Activated naive CD4-positive, alpha-beta T cell treated with anti-CD3 and anti-CD28 coated beads, Interleukin-2, amount 10 ng/mL, durations not matched to agents 7 days and 5 days (primary cell): ENCODE data around the gene DPY19L1.
"Not testable (repeated sequence)": the region's sequence is repeated elsewhere in the genome, so short reads cannot be mapped to it uniquely, and the experiment has no call there.

Experiments used
- CTCF ChIA-PET: fragments of 350-600 bp; sonication (Branson Sonifier 250); formaldehyde crosslinking; loops from one replicate; lab custom pipeline; 2021; ENCODE audit warnings: antibody characterized with exemption; lab: Charles Lee
- DNase-seq: peaks from one replicate; pipeline ENCODE4 v3.0.0-alpha.2; 2020
- H3K27ac Mint-ChIP-seq: one replicate; pipeline ENCODE4 v1.8.0; 2021; ENCODE audit warnings: mild to moderate bottlenecking, moderate library complexity, mixed read lengths
- H3K27me3 Mint-ChIP-seq: one replicate; pipeline ENCODE4 v1.8.0; 2021; ENCODE audit warnings: mild to moderate bottlenecking, mixed read lengths
- H3K36me3 Mint-ChIP-seq: one replicate; pipeline ENCODE4 v1.8.0; 2021; ENCODE audit warnings: mixed read lengths
- H3K4me1 Mint-ChIP-seq: one replicate; pipeline ENCODE4 v1.8.0; 2021; ENCODE audit warnings: mixed read lengths
- H3K4me3 Mint-ChIP-seq: one replicate; pipeline ENCODE4 v1.8.0; 2021; ENCODE audit warnings: mild to moderate bottlenecking, moderate library complexity, mixed read lengths
- H3K9me3 Mint-ChIP-seq: one replicate; pipeline ENCODE4 v1.8.0; 2021; ENCODE audit warnings: mixed read lengths

DPY19L1 gene

DNA sequence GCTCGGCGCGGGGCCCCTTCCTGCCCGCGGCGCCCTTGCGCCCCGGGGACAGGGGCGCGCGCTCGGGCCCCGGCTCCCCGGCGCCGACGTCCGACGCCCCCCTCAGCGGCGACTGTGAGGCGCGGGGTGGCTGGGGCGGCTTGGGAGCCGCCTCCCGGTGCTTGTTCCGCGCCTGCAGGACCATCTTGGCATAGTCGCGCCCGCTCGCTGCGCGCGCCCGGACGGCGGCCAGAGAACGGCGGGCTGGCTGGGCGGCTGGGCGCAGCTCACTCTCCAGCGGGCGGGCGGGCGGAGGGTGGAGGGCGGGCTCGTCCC is at the start of gene DPY19L1:
Gene DPY19L1 (minus strand): TSS at position 275 of the 315 bp plus-strand sequence. CDS start 91 bp downstream, at position 184.
- H3K9me3 Mint-ChIP-seq = no peaks in the 10 kb centered on the region
- H3K27ac Mint-ChIP-seq = peak within 1 kb of the TSS; percentile 86
- peaks cover 30% of the 10 kb centered on the region for H3K4me1 Mint-ChIP-seq
- no peak for DNase-seq
- peaks cover 12% of the 10 kb centered on the region for H3K27me3 Mint-ChIP-seq
- no peaks in the 10 kb centered on the region for H3K36me3 Mint-ChIP-seq
- peak within 1 kb of the TSS; percentile 90 for H3K4me3 Mint-ChIP-seq
- CTCF ChIA-PET = no interaction called here

GRCh38 chr7:35079517-35079916 is 42.2 kb upstream of the DPY19L1 start:
- H3K27ac Mint-ChIP-seq, CTCF ChIA-PET, DNase-seq, H3K4me1 Mint-ChIP-seq, H3K27me3 Mint-ChIP-seq, H3K9me3 Mint-ChIP-seq, H3K36me3 Mint-ChIP-seq, H3K4me3 Mint-ChIP-seq: not testable (repeated sequence)

DNA sequence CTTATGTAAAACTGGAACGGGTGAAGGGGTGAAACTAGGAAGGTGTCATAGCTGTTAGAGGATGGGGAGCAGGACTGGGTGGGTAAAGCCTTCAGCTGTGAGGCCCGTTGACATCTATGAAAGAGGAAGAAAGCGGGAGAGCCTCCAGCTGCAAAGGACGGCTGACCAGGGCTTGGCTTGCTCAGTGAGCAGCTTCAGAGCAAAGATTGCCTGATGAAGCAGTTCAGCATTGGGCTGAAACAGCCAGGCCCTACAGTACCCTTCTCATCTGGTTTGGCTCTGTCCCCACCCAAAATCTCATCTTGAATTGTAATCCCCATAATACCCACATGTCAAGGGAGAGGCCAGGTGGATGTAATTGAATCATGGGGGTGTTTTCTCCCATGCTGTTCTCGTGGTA is 36.7 kb upstream of the DPY19L1 start:
- H3K27me3 Mint-ChIP-seq = peaks cover 15% of the 10 kb centered on the region

DNA sequence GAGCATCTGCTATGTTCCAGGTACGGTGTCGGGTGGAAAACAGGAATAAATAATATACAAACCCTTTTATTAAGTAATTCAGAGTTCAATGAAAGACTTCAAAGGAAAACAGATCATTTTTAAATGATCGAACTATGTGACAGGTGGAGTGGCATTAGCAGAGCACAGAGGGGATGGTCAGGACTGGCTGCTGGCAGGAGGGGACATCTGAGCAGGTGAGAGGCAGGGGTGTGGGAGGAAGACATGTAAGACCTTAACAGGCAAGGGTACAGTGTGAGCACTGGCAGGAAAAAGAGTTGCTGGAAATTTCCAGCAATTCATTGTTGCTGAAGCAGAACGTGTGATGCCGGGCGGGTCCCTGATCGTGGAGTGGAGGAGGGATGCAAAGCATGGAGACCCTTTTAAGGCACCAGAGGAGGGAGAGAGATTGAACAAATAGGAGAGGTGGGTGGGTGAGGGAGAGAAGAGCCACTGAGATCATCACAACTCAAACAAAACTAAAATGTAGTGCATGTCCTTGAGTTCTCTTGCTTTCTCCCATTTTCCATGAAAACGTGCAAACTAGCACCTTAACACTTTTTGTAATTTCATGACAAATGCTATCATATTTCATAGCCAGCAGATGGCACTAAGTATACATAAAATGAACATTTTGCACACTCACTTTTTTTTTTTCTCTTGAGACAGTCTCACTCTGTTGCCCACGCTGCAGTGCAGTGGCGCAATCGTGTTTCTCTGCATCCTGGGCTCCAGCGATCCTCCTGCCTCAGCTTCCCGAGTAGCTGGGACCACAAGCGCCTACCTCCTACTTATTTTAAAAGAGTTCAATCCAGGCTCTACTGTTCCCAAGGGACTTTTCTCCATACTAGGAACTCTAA is 35.9 kb upstream of the DPY19L1 start:
- H3K9me3 Mint-ChIP-seq, H3K27ac Mint-ChIP-seq, H3K4me1 Mint-ChIP-seq, H3K4me3 Mint-ChIP-seq, H3K36me3 Mint-ChIP-seq, CTCF ChIA-PET, DNase-seq: not testable (repeated sequence)
- peaks cover 15% of the 10 kb centered on the region for H3K27me3 Mint-ChIP-seq

More for the DNA sequence above, 36.7 kb upstream of the DPY19L1 start:
- H3K36me3 Mint-ChIP-seq, H3K9me3 Mint-ChIP-seq, H3K4me1 Mint-ChIP-seq, H3K27ac Mint-ChIP-seq, DNase-seq, H3K4me3 Mint-ChIP-seq, CTCF ChIA-PET: not testable (repeated sequence)

DNA sequence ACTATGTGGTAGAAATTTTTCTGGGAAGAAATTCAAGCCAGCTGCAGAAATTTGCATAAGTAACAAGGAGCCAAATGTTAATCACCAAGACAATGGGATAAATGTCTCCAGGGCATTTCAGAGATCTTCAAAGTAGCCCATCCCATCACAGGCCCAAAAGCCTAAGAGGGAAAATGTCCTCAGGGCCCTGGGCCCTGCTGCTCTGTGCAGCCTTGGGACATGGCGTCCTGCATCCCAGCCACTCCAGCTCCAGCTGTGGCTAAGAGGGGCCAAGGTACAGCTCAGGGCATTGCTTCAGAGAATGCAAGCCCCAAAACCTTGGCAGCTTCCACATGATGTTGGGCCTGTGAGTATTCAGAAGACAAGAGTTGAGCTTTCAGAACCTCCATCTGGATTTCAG is 31.8 kb upstream of the DPY19L1 start:
- H3K27me3 Mint-ChIP-seq = peaks cover 15% of the 10 kb centered on the region
- CTCF ChIA-PET, H3K4me1 Mint-ChIP-seq: not testable (repeated sequence)

DNA sequence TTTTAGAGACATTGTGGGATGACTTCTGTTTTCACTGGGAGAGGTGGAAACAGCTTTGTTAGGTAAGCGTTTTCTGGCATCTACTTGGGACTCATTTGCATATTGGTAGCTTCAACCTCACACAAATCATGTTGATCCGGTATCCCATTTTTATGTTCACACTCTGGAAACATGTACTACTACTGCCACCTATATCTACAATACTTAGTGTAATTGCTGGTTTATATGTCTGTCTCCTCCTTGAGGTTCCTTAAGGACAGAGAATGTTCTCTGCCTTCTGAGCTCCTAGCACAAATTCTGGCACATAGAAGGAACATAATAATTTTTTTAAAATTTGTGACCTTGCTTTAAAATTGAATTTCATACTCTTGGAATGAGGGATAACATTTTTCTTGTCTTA is 28.1 kb upstream of the DPY19L1 start:
- CTCF ChIA-PET, H3K9me3 Mint-ChIP-seq, H3K27ac Mint-ChIP-seq, H3K27me3 Mint-ChIP-seq, H3K4me1 Mint-ChIP-seq, H3K4me3 Mint-ChIP-seq, DNase-seq, H3K36me3 Mint-ChIP-seq: not testable (repeated sequence)

More for the DNA sequence above, 31.8 kb upstream of the DPY19L1 start:
- H3K9me3 Mint-ChIP-seq, H3K36me3 Mint-ChIP-seq, H3K4me3 Mint-ChIP-seq, H3K27ac Mint-ChIP-seq, DNase-seq: not testable (repeated sequence)

- CTCF ChIA-PET, H3K4me1 Mint-ChIP-seq, H3K4me3 Mint-ChIP-seq, DNase-seq, H3K9me3 Mint-ChIP-seq, H3K27me3 Mint-ChIP-seq, H3K36me3 Mint-ChIP-seq: not testable (repeated sequence)
- peak overlapping the region; percentile 17 for H3K27ac Mint-ChIP-seq
Observed at GRCh38 chr7:35058571-35058970, 21.3 kb upstream of the DPY19L1 start.

GRCh38 chr7:35057505-35058451 is 20.5 kb upstream of the DPY19L1 start:
- H3K4me1 Mint-ChIP-seq, H3K9me3 Mint-ChIP-seq, DNase-seq, CTCF ChIA-PET, H3K4me3 Mint-ChIP-seq, H3K27ac Mint-ChIP-seq, H3K27me3 Mint-ChIP-seq, H3K36me3 Mint-ChIP-seq: not testable (repeated sequence)

- H3K27me3 Mint-ChIP-seq = peaks cover 12% of the 10 kb centered on the region
- H3K9me3 Mint-ChIP-seq, DNase-seq, H3K4me3 Mint-ChIP-seq, H3K4me1 Mint-ChIP-seq, H3K27ac Mint-ChIP-seq, CTCF ChIA-PET, H3K36me3 Mint-ChIP-seq: not testable (repeated sequence)
Observed at GRCh38 chr7:35055733-35056132, 18.4 kb upstream of the DPY19L1 start.

GRCh38 chr7:35053488-35054175 is 16.3 kb upstream of the DPY19L1 start:
- H3K27me3 Mint-ChIP-seq, H3K27ac Mint-ChIP-seq, CTCF ChIA-PET, DNase-seq, H3K4me1 Mint-ChIP-seq, H3K9me3 Mint-ChIP-seq, H3K4me3 Mint-ChIP-seq, H3K36me3 Mint-ChIP-seq: not testable (repeated sequence)

DNA sequence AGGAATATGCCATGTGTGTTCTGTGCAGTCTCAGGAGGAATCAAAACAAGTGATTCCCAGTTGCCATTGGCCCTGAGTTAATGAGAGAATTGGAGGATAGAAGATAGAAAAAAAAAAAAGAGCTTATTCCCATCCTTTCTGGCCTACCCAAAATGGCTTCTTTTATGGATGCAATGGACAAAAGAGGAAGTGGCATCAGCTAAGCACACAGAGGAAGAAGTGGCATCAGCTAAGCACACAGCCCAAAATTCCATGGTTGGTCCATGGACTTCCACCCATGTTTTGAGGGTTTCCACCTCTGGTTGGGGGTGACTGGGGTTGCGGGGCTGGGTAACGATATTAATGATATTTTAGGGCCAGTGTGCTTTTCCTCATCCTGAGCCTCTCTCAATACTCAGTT is 11.1 kb upstream of the DPY19L1 start:
- DNase-seq, H3K27me3 Mint-ChIP-seq, H3K9me3 Mint-ChIP-seq, H3K27ac Mint-ChIP-seq, H3K36me3 Mint-ChIP-seq, CTCF ChIA-PET, H3K4me1 Mint-ChIP-seq, H3K4me3 Mint-ChIP-seq: not testable (repeated sequence)

- not testable (repeated sequence) for H3K4me3 Mint-ChIP-seq, H3K27me3 Mint-ChIP-seq
Observed at GRCh38 chr7:35047912-35048305, 10.6 kb upstream of the DPY19L1 start.

GRCh38 chr7:35047263-35047911 is 10.1 kb upstream of the DPY19L1 start:
- H3K4me1 Mint-ChIP-seq, H3K9me3 Mint-ChIP-seq, H3K27ac Mint-ChIP-seq, DNase-seq, H3K36me3 Mint-ChIP-seq, CTCF ChIA-PET, H3K4me3 Mint-ChIP-seq: not testable (repeated sequence)
- H3K27me3 Mint-ChIP-seq = peaks cover 14% of the 10 kb centered on the region

More at GRCh38 chr7:35047912-35048305, 10.6 kb upstream of the DPY19L1 start:
- CTCF ChIA-PET, H3K27ac Mint-ChIP-seq, H3K4me1 Mint-ChIP-seq, H3K36me3 Mint-ChIP-seq, DNase-seq, H3K9me3 Mint-ChIP-seq: not testable (repeated sequence)

DNA sequence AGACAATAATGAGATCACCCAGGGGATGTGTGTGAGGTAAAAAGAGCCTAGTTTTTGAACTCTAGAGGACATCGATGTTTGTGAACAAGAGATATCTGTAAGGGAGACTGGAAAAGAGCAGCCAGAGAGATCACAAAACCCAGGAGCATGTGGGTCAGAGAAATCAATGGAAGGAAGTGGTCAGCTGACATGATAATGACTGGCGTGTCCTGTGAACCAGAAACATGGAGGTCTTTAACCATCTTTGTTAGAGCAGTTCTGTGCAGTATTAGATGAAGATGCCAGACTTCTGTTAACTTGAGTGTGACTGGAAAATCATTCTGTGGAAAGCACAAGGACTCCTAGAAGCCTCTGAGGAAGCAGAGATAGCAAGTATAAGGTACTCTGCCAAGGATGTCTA is 6.0 kb upstream of the DPY19L1 start:
- H3K27me3 Mint-ChIP-seq = peaks cover 13% of the 10 kb centered on the region
- not testable (repeated sequence) for H3K4me1 Mint-ChIP-seq, H3K9me3 Mint-ChIP-seq

More for the DNA sequence above, 6.0 kb upstream of the DPY19L1 start:
- CTCF ChIA-PET, H3K27ac Mint-ChIP-seq, DNase-seq, H3K4me3 Mint-ChIP-seq, H3K36me3 Mint-ChIP-seq: not testable (repeated sequence)
